Sigmoid colon (tissue), 7 donors: ENCODE measurements around the gene PROB1. TPM values are rescaled to one million over a fixed set of nuclear protein-coding genes. Genes with fewer than 3 reads are reported as not detected.

Experiments used
- DNase-seq: peaks from one replicate; pipeline ENCODE4 v3.0.0-alpha.2; 2019
- H3K27ac ChIP-seq, 4 donors: fragments of 200-600 bp; sonication (generic); one replicate each; pipeline ENCODE4 v1.5.1; 2016 to 2019; ENCODE audit warnings: mild to moderate bottlenecking in 1 of 4
- H3K27me3 ChIP-seq, 3 donors: fragments of 200-600 bp; sonication (generic); one replicate each; pipeline ENCODE4 v1.5.1; 2019; ENCODE audit warnings: mild to moderate bottlenecking in 1 of 3
- H3K36me3 ChIP-seq, 4 donors: fragments of 200-600 bp; sonication (generic); one replicate each; pipeline ENCODE4 v1.5.1; 2016 to 2019
- H3K4me1 ChIP-seq, 4 donors: fragments of 200-600 bp; sonication (generic); one replicate each; pipeline ENCODE4 v1.5.1; 2017 to 2019
- H3K4me3 ChIP-seq, 4 donors: fragments of 200-600 bp; sonication (generic); one replicate each; pipeline ENCODE4 v1.5.1; 2017 to 2019; ENCODE audit warnings: mild to moderate bottlenecking in 2 of 4, moderate library complexity in 1 of 4
- H3K9me3 ChIP-seq, 4 donors: fragments of 200-600 bp in 3 of 4; sonication (generic) in 3 of 4; one replicate each; pipeline versions ENCODE4 v1.5.1 to v1.6.1; 2013 to 2019
- EP300 ChIP-seq, 4 donors: sonication (generic); formaldehyde crosslinking; IDR thresholded peaks; one replicate each; pipeline ENCODE4 v1.6.1; 2017; ENCODE audit warnings: antibody characterized with exemption in 4 of 4
- POLR2A ChIP-seq, 2 donors: fragments of 450-650 bp; IDR thresholded peaks; one replicate each; pipeline ENCODE4 v1.6.1; 2016; ENCODE audit warnings: antibody characterized with exemption in 2 of 2, mild to moderate bottlenecking in 2 of 2, moderate library complexity in 2 of 2
- POLR2AphosphoS5 ChIP-seq, 4 donors: sonication (generic); formaldehyde crosslinking; IDR thresholded peaks; one replicate each; pipeline ENCODE4 v1.6.1; 2017; ENCODE audit warnings: antibody characterized with exemption in 4 of 4
- WGBS, 2 donors: extraction: QIAGEN DNeasy Blood & Tissue Kit; methylation state at CpG; one replicate each; pipeline ENCODE4 v1.1.7; 2013; 5-methylcytosine and 5-hydroxymethylcytosine counted together
- intact Hi-C: fragments of 100-400 bp; cut with DNase I; formaldehyde crosslinking; loops from one replicate; pipeline ENCODE4 v1.15.1; 2023
- polyA plus RNA-seq, 3 donors: library from polyadenylated mRNA; stranded (reverse); fragments of 200-250 nt; gene quantifications; one replicate each; pipeline ENCODE4 v1.2.3, GENCODE V29; 2013
- total RNA-seq, 4 donors: library from RNA; depleted of rRNA; stranded (reverse); fragments of >200 nt; gene quantifications; one replicate each; pipeline ENCODE4 v1.1.0, GENCODE V29; 2016
- TF ChIP-seq, protein P1 (sequence below), 4 experiments: fragments of 450-650 bp in 3 of 4; fragments of 200-600 bp in 1 of 4; IDR thresholded peaks; one replicate each; pipeline ENCODE4 v1.5.1; 2016 to 2019; ENCODE audit warnings: antibody characterized with exemption in 4 of 4, mild to moderate bottlenecking in 3 of 4, moderate library complexity in 2 of 4
- donor health status: healthy with polysubstance abuse.
- donor health status: Bipolar disorder and iron deficiency.
- donor health status: healthy.

PROB1 gene
- total and polyA plus RNA-seq, 7 donors = under 0.01 to 1.8 (median 0.36) TPM

GRCh38 chr5:139376364-139376763 is 18.5 kb downstream of the PROB1 start:
- H3K4me1 ChIP-seq = peaks cover 0 to 16% (median 8%) of the 10 kb centered on the region in 4 donors
- intact Hi-C loops = no loop called here
- peak; percentile 9 for DNase-seq
- peaks cover 0 to 21% (median 5%) of the 10 kb centered on the region in 4 donors for H3K36me3 ChIP-seq
- 80 to 90% methylated on average over 7 of the region's 7 CpGs for WGBS, 2 donors
- H3K9me3 ChIP-seq = no peaks in the 10 kb centered on the region
- no peak overlapping the region for H3K4me3 ChIP-seq
- no peak overlapping the region for H3K27ac ChIP-seq
- TF ChIP-seq, protein P1, sequence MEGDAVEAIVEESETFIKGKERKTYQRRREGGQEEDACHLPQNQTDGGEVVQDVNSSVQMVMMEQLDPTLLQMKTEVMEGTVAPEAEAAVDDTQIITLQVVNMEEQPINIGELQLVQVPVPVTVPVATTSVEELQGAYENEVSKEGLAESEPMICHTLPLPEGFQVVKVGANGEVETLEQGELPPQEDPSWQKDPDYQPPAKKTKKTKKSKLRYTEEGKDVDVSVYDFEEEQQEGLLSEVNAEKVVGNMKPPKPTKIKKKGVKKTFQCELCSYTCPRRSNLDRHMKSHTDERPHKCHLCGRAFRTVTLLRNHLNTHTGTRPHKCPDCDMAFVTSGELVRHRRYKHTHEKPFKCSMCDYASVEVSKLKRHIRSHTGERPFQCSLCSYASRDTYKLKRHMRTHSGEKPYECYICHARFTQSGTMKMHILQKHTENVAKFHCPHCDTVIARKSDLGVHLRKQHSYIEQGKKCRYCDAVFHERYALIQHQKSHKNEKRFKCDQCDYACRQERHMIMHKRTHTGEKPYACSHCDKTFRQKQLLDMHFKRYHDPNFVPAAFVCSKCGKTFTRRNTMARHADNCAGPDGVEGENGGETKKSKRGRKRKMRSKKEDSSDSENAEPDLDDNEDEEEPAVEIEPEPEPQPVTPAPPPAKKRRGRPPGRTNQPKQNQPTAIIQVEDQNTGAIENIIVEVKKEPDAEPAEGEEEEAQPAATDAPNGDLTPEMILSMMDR (IDR thresholded peaks at IDR 0.05) = no peak
- TF ChIP-seq EP300 (IDR thresholded peaks at IDR 0.05) = no peak
- no peak for TF ChIP-seq POLR2AphosphoS5 (IDR thresholded peaks at IDR 0.05)
- no peak for TF ChIP-seq POLR2A (IDR thresholded peaks at IDR 0.05)
- H3K27me3 ChIP-seq = no peaks in the 10 kb centered on the region

DNA sequence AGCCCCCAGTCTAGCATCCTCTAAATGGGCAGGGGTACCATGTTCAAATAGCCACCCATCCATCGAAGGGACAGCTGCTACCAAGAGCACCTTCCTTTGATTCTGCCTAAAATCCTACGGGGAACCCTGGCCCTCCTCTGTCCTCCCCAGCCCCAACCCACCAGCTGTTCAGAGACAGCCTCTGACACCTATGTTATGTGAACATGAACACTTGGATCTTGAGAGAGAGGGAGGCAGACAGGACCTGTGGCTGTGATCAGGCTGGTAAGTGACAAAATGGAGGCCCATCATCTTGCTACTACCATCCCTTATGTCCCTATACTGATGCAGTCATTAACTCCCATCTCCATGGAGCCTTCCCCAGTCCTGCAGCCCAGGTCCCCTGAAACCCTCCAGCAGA is 20.0 kb downstream of the PROB1 start:
- H3K36me3 ChIP-seq = peaks cover 3 to 36% (median 9%) of the 10 kb centered on the region in 4 donors
- H3K27ac ChIP-seq = no peak overlapping the region
- H3K4me1 ChIP-seq = peaks cover 0 to 16% (median 8%) of the 10 kb centered on the region in 4 donors
- intact Hi-C loops = no loop called here
- no peak overlapping the region for H3K4me3 ChIP-seq
- 95 to 97% methylated on average over 2 of the region's 2 CpGs for WGBS, 2 donors
- H3K27me3 ChIP-seq = no peaks in the 10 kb centered on the region
- peak; percentile 14 for DNase-seq
- TF ChIP-seq POLR2A (IDR thresholded peaks at IDR 0.05) (no peak), POLR2AphosphoS5 (IDR thresholded peaks at IDR 0.05) (no peak), EP300 (IDR thresholded peaks at IDR 0.05) (no peak)
- TF ChIP-seq, protein P1 (IDR thresholded peaks at IDR 0.05) = no peak
- no peaks in the 10 kb centered on the region for H3K9me3 ChIP-seq

- Histone ChIP-seq H3K27me3 (no peaks in the 10 kb centered on the region), H3K36me3 (peaks cover 7 to 67% (median 18%) of the 10 kb centered on the region in 4 donors), H3K4me1 (peaks cover 0 to 16% (median 8%) of the 10 kb centered on the region in 4 donors), H3K9me3 (no peaks in the 10 kb centered on the region), H3K4me3 (no peak overlapping the region), H3K27ac (no peak overlapping the region)
- intact Hi-C loops = no loop called here
- peak; percentile 38 for DNase-seq
- WGBS, 2 donors = 87 to 88% methylated on average over 7 of the region's 7 CpGs
- TF ChIP-seq, protein P1 (IDR thresholded peaks at IDR 0.05) = no peak
- TF ChIP-seq EP300 (IDR thresholded peaks at IDR 0.05) (no peak), POLR2AphosphoS5 (IDR thresholded peaks at IDR 0.05) (no peak), POLR2A (IDR thresholded peaks at IDR 0.05) (no peak)
These were observed 23.1 kb downstream of the PROB1 start for GRCh38 chr5:139371482-139372435.

- Histone ChIP-seq H3K9me3 (no peaks in the 10 kb centered on the region), H3K27ac (no peak overlapping the region), H3K36me3 (peaks cover 29 to 87% (median 35%) of the 10 kb centered on the region in 4 donors), H3K4me1 (peaks cover 0 to 10% (median 7%) of the 10 kb centered on the region in 4 donors), H3K4me3 (no peak overlapping the region), H3K27me3 (no peaks in the 10 kb centered on the region)
- WGBS, 2 donors = 90 to 93% methylated on average over 1 of the region's 1 CpG
- TF ChIP-seq POLR2AphosphoS5 (IDR thresholded peaks at IDR 0.05) = no peak
- TF ChIP-seq, protein P1 (IDR thresholded peaks at IDR 0.05) = no peak
- no peak for TF ChIP-seq EP300 (IDR thresholded peaks at IDR 0.05)
- no peak for TF ChIP-seq POLR2A (IDR thresholded peaks at IDR 0.05)
- intact Hi-C loops = no loop called here
- no peak for DNase-seq
These were observed 25.7 kb downstream of the PROB1 start for GRCh38 chr5:139369181-139369580.
